GM19025 (cell line): Measurements from ENCODE around the gene NDUFS3.
"Not testable (repeated sequence)": the region's sequence is repeated elsewhere in the genome, so short reads cannot be mapped to it uniquely, and the experiment has no call there.

Experiments
- ATAC-seq: cut with Tn5 transposase; IDR thresholded peaks from one replicate; pipeline ENCODE4 v1.9.1; 2021; ENCODE audit warnings: mild to moderate bottlenecking, low read depth, moderate library complexity; ENCODE audit not compliant: unreplicated experiment

The NDUFS3 gene

GRCh38 chr11:47578524-47579494 is at the start of gene NDUFS3, which contains the start of gene KBTBD4:
NDUFS3 (plus strand) TSS chr11:47579074; CDS start chr11:47579092, 18 bp downstream.
KBTBD4 (minus strand) TSS chr11:47578970; CDS start chr11:47578951, 19 bp downstream.
- peak; percentile 92 for ATAC-seq

DNA sequence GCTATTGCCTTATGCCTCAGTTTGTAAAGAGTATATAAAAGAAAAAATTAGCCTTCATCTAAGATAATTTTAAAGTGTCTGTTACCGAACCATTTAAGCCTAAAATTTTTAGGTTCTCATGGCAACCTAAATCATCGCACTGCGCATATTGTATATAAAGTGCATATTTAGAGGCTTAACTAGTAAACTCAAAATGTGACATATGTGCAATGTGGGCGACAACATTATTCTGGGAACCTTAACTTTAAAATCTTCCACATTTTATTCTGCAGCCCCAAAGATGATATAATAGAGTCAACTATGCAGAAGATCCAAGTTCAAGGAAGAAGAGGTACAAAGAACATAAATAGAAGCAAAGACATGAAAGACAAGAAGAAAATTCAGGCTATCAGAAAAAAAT is 48.9 kb upstream of the NDUFS3 start:
- ATAC-seq: no peak

- not testable (repeated sequence) for ATAC-seq
Measured at GRCh38 chr11:47530721-47531120, 48.2 kb upstream of the NDUFS3 start.

DNA sequence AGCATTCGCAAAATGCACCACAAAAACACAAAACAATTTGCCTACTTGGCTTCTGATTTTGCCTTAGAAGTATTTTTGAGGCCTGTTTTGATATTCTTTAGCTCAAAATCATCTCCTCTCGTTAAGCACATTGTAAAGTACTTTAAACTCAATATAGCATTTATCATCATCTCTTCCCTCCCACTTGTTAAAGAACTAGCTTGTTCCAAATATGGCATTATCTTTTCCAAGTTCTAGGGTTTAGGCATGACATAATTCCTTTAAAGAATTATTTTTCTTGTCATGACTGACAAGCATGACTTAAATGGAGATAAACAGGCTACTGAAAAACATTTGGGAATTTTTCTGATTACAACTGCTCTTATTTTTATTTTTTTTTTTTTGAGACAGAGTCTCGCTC is 47.2 kb upstream of the NDUFS3 start:
- no peak for ATAC-seq

GRCh38 chr11:47532597-47533213 is 46.2 kb upstream of the NDUFS3 start:
- ATAC-seq: no peak

DNA sequence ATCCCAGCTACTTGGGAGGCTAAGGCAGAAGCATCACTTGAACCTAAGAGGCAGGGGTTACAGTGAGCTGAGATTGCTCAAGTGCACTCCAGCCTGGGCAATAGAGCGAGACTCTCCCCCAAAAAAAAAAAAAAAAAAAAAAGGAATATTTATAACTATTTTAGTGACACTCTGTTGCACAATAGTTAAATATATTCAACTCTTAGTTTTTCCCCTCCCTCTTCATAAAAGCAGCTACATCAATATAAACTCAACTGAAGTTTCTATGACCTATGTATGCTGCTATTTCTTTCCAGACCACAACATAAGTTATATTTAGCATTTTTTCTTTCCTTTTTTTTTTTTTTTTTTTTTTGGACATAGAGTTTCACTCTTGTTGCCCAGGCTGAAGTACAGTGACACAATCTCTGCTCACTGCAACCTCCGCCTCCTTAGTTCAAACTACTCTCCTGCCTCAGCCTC is 45.2 kb upstream of the NDUFS3 start:
- no peak for ATAC-seq

GRCh38 chr11:47534704-47535251 is 44.1 kb upstream of the NDUFS3 start:
- ATAC-seq: no peak

GRCh38 chr11:47536915-47537314 is 42.0 kb upstream of the NDUFS3 start:
- no peak for ATAC-seq

DNA sequence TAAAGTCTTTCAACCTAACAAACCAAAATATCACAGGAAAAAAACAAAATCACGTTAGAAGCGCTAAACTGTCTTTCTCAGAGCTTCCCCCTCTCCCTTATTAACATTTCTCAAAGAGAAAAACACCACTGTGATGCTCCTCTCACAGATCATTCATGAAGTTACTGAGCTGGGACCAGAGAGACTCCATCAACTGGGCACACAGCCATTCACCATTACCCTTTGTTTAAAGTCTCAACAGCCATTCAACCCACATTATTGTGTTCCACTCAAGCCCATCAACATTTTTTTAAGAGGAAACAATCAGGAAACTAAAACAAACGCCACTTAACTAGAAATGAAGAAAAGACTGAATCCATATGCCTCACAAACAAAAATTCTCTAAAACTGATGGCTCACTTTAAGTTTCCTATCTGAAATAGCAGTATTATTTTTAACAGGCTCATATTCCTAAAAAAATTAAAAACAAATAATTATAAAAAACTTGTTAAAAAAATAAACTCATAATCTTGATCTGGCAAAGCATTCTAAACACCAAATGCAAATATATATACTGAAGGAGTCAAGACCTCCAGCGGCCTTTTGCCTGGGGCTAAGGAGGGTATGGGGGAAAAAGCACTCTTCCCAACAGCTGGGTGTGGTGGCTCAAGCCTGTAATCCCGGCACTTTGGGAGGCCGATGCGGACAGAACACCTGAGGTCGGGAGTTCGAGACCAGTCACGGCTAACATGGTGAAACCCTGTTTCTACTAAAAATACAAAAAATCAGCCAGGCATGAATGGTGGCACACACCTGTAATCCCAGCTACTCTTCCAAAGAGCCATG is 39.9 kb upstream of the NDUFS3 start:
- no peak for ATAC-seq

GRCh38 chr11:47539681-47540039 is 39.2 kb upstream of the NDUFS3 start:
- no peak for ATAC-seq

- ATAC-seq: no peak
Measured at GRCh38 chr11:47541070-47541469, 37.8 kb upstream of the NDUFS3 start.

- ATAC-seq: no peak
Measured at GRCh38 chr11:47545298-47545697, 33.6 kb upstream of the NDUFS3 start.

GRCh38 chr11:47546274-47546673 is 32.6 kb upstream of the NDUFS3 start:
- ATAC-seq: not testable (repeated sequence)

- ATAC-seq: no peak
Measured at GRCh38 chr11:47550288-47551047, 28.4 kb upstream of the NDUFS3 start.

DNA sequence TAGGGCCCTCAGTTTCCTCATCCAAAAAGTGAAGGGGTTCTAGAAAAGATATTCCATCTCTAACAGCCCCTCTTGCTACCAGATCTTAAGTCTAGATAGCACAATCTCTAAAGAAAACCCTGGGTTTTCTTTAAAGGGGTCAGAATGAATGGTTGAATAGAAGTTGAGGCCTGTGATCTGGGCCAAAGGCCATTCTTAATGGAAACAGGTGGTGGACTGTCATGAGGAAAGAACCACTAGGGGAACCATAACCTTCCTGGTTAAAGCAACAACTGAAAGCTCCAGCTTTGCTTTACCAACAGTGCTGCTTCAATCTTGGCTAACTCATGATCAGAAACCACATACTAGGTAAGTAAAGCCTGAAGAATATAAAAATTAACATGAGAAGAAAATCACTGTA is 27.8 kb upstream of the NDUFS3 start:
- ATAC-seq: no peak

DNA sequence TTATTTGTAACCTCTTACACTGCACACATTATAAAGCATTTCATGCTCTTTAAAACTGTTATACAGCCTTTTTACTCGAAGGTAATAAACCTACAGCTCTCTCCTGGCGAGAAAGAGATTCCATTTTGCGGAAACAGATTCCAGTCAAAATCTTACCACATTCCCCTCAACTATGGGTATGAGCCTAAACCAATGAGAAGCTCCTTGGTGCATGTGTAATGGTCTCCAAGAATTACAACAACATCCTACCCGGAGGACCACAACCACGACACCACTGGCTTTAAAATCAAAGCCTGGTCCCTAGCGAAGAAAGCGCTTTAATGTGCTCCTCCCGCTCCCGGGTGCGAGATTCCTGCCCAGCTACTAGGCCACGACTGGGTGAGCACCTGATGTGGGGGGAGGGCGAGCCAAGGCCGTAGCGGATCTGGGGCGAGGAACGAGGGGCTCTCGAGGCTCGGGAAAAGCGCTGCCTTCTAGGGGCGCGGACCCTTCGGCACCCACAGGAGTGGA is 26.8 kb upstream of the NDUFS3 start:
- ATAC-seq: no peak

DNA sequence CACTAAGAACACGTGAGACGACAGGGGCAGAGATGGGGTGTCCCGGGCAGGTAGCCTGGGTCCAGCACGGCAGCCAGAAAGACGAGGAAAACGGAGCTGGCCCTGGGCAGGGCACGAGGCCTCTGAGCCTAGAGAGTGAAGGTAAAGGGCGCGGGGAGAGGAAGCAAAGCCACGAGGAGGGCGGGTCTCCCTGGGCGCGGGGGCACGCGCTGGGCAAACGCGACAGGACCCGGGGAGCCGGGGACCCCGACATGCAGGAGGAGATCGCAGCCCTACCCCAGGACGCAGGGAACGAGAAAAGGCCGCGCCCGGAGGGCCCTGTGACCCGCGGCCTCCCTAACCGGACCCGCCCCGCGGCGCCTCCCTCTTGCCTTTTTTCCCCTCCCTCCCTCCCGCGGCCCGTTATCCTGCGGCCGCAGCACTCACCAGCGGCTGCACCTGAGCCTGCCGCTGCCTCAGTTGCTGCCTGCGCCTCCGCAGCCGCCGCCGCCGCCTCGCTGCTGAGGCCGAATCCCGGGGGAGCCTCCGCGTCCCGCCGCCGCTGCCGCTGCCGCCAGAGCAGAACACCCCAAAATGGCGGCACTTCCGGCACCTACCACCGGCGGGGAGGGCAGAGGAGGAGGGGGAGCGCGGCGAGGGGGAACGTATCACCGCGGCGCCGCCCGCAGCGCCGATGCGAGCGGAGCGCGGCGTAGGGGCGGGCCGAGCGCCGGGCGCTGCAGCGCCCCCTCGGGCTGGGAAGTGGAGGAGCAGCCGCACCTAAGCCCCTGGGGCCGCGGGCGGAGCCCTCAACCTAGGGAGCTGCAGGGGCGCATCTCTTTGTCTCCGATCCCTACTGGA is 26.1 kb upstream of the NDUFS3 start, which contains the start of gene CELF1:
CELF1 (minus strand) TSS at position 567 of the 840 bp plus-strand sequence. CDS start 53,609 bp downstream, outside the sequence.
- peak; percentile 90 for ATAC-seq

DNA sequence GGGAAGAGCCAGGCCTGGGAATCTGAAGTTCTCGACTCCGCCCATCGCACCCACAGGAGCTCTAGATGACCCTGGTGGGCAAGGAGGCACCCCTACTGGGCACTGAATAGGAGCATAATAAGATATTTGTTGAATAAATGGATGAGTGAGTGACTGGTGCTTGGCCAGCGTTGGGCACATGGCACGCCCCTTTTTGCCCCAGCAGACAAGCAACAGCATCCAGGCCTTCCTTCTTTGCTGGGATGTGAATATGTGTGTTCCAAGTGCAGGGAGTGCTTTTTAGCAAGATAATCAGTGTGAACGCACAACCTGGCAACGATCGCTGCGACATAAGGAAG is 25.5 kb upstream of the NDUFS3 start:
- peak; percentile 23 for ATAC-seq

GRCh38 chr11:47557004-47557403 is 21.9 kb upstream of the NDUFS3 start:
- ATAC-seq: not testable (repeated sequence)
